Cardiac fibroblast (primary cell): ENCODE measurements around the gene ZNF646.

Source experiments
- DNase-seq, 2 donors: peaks; one replicate each; pipeline versions ENCODE4 v3.0.0 to v3.0.0-alpha.2; 2010; ENCODE audit warnings: low read depth in 2 of 2
- H3K4me3 ChIP-seq, 2 donors: replicated peaks in 1 of 2; 1 replicate in 1 of 2; 2 replicates in 1 of 2; pipeline ENCODE4 v1.5.1; 2011; ENCODE audit warnings: low read depth in 2 of 2, low read length in 2 of 2, mild to moderate bottlenecking in 2 of 2, moderate library complexity in 1 of 2
- CTCF ChIP-seq: IDR thresholded peaks from one replicate; pipeline ENCODE4 v1.5.1; 2011; ENCODE audit warnings: low read depth, mild to moderate bottlenecking, low read length, inconsistent platforms

The ZNF646 gene

GRCh38 chr16:31112711-31113110 is 38.5 kb downstream of the ZNF646 start:
- no peak overlapping the region for H3K4me3 ChIP-seq
- no peak for TF ChIP-seq CTCF
- DNase-seq: no peak

- DNase-seq: no peak
- TF ChIP-seq CTCF: no peak
- no peak overlapping the region for H3K4me3 ChIP-seq
Observed at GRCh38 chr16:31113121-31114120, 39.2 kb downstream of the ZNF646 start.

GRCh38 chr16:31114468-31114867 is 40.2 kb downstream of the ZNF646 start:
- DNase-seq: no peak
- H3K4me3 ChIP-seq: no peak overlapping the region
- no peak for TF ChIP-seq CTCF

GRCh38 chr16:31117384-31118222 is 43.4 kb downstream of the ZNF646 start, which contains the start of gene KAT8:
KAT8 (plus strand) TSS chr16:31117664; CDS start chr16:31117682, 18 bp downstream.
- TF ChIP-seq CTCF: no peak
- H3K4me3 ChIP-seq: peak within 1 kb of the TSS; percentile 60 to 66
- peak; percentile 99 for DNase-seq

GRCh38 chr16:31118223-31119155 is 44.3 kb downstream of the ZNF646 start:
- no peak for TF ChIP-seq CTCF
- peak overlapping the region; percentile 60 to 66 for H3K4me3 ChIP-seq
- peak; percentile 65 to 91 for DNase-seq

GRCh38 chr16:31120129-31120528 is 45.9 kb downstream of the ZNF646 start:
- no peak for TF ChIP-seq CTCF
- DNase-seq: no peak
- H3K4me3 ChIP-seq: no peak overlapping the region
